Measurements from ENCODE around the gene SKIL.

Gene SKIL

GRCh38 chr3:170410428-170411029, 53.0 kb downstream of the SKIL start:
- TF ChIP-seq ZFX (IDR thresholded peaks at IDR 0.05; ENCODE audit: borderline replicate concordance): no peak
- TF ChIP-seq, protein P1, sequence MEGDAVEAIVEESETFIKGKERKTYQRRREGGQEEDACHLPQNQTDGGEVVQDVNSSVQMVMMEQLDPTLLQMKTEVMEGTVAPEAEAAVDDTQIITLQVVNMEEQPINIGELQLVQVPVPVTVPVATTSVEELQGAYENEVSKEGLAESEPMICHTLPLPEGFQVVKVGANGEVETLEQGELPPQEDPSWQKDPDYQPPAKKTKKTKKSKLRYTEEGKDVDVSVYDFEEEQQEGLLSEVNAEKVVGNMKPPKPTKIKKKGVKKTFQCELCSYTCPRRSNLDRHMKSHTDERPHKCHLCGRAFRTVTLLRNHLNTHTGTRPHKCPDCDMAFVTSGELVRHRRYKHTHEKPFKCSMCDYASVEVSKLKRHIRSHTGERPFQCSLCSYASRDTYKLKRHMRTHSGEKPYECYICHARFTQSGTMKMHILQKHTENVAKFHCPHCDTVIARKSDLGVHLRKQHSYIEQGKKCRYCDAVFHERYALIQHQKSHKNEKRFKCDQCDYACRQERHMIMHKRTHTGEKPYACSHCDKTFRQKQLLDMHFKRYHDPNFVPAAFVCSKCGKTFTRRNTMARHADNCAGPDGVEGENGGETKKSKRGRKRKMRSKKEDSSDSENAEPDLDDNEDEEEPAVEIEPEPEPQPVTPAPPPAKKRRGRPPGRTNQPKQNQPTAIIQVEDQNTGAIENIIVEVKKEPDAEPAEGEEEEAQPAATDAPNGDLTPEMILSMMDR (IDR thresholded peaks at IDR 0.05): peak; percentile 77
- no peak overlapping the region for H3K27ac ChIP-seq

DNA sequence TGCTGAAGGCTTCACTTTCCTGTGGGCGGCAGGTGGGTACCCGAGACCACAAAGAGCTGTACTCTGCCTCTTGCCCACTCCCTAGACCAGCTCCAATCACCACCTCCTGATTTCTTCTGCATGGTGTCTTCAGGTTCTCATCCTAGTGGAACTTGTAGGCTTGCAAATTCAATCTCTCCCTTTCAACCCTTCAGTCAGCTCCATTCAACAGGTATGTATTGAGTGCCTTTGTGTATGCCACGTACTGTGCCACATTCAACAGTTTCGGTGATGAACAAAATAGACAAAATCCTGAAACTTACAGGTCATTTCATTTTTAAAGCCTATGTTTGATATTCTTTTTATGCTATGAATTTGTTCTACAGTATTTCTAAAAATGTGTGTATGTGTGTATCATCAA, 55.8 kb downstream of the SKIL start:
- TF ChIP-seq, protein P1 (IDR thresholded peaks at IDR 0.05): no peak
- no peak for TF ChIP-seq ZFX (IDR thresholded peaks at IDR 0.05; ENCODE audit: borderline replicate concordance)
- H3K27ac ChIP-seq: peak overlapping the region; percentile 13; the same call in 1 of the 2 replicates

DNA sequence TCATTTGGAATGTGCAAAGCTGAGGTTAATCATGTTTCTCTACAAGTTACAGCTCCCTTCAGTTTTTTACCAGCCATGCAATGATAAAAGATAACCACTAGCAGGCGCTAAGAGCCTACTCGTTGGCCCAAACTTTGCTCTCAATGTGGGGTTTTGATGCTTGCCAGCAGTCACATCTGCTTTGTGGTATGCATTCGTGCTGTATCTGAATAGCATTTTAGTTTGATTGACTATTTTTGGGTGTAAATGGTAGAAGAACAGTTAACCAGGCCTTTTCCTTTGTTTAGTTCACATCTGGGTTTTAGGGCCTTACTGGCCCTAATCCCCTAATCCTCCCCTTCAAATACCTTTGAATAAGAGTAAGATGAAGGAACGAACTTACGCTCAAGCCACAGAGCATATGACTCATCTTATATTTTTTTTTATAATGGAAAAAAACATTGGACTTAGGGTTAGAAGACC, 56.7 kb downstream of the SKIL start:
- peak overlapping the region; percentile 31 for H3K27ac ChIP-seq
- TF ChIP-seq ZFX (IDR thresholded peaks at IDR 0.05; ENCODE audit: borderline replicate concordance): no peak
- TF ChIP-seq, protein P1 (IDR thresholded peaks at IDR 0.05): peak; percentile 98

- no peak for TF ChIP-seq ZFX (IDR thresholded peaks at IDR 0.05; ENCODE audit: borderline replicate concordance)
- TF ChIP-seq, protein P1 (IDR thresholded peaks at IDR 0.05): no peak
- no peak overlapping the region for H3K27ac ChIP-seq
Observed at GRCh38 chr3:170417090-170417489, 59.6 kb downstream of the SKIL start.

DNA sequence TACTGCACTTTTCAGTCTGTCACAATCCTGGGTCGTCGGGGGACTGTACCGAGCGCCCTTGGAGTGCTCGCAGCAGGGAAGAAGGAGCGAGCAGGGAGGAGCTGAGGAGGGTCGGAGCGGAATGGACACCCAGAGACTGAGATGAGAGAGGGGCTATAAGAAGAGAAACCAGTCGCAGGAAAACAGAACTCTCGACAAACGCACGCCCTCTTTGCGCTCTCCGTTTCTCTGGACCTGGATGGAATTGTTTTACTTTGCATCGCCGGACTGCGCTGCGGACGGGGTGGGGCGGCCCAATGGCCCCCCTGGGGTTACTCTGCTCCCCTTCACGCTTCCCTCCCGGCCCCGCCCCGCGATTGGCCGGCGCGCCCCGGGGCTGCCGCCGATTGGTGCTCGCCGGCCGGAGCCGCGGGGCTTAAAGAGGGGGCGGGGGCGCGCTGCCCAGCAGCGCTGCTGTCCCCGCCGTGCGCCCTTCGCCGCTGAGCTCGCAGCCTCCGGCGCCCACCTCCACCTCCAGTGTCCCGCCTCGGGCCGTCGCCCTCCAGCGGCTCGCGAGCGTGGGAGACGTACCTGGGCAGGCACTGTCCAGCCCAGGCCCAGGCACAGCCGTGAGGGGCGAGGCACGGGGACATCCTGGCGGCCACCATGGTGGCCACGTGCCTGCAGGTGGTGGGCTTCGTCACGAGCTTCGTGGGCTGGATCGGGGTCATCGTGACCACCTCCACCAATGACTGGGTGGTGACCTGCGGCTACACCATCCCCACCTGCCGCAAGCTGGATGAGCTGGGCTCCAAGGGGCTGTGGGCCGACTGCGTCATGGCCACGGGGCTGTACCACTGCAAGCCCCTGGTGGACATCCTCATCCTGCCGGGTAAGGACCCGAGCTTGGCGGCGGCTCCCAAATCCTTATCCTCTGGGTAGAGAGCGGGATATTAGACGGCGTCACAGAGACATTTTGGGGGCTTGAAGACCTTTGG, 61.2 kb downstream of the SKIL start, which contains the start of gene CLDN11:
CLDN11 (plus strand) TSS at position 447 of the 977 bp plus-strand sequence; CDS start at position 646, 199 bp downstream.
- peak within 1 kb of the TSS; percentile 51 for H3K27ac ChIP-seq
- TF ChIP-seq, protein P1 (IDR thresholded peaks at IDR 0.05): peak; percentile 24
- TF ChIP-seq ZFX (IDR thresholded peaks at IDR 0.05; ENCODE audit: borderline replicate concordance): no peak

DNA sequence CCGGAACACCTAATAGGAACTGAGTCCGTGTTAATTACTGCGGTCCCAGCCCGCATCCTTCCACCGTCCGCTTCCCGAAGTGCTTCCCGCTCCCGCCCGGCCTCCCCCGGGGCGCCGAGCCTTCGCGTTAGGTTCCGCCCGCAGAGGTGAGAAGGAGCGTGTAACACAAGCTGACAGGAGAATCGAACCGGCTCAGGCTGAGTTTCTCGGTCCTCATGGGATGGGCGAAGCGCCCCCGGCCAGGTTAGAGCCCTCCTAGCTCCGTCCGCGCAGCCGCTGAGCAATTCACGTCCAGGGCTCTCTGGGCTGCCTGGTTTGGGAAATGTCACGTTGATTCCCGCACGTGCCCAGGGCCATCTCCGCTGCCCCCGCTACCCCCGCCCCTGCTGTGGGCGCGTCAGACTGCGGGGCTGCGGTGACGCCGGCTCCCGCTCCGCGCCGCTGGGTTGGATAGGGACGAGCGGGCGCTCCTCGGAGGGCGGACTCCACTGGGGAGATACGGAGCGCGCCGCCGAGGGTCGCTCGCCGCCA, 62.1 kb downstream of the SKIL start:
- peak overlapping the region; percentile 51 for H3K27ac ChIP-seq
- no peak for TF ChIP-seq ZFX (IDR thresholded peaks at IDR 0.05; ENCODE audit: borderline replicate concordance)

- H3K27ac ChIP-seq: 0 out of 2 replicates have a peak overlapping the region, but pooled peaks have one; percentile 18
- TF ChIP-seq ZFX (IDR thresholded peaks at IDR 0.05; ENCODE audit: borderline replicate concordance): no peak
- TF ChIP-seq, protein P1 (IDR thresholded peaks at IDR 0.05): no peak
Observed at GRCh38 chr3:170420307-170420821, 62.8 kb downstream of the SKIL start.
